Measurements from ENCODE around the gene CXCL17.

CXCL17 gene

GRCh38 chr19:42455621-42456081 is 12.9 kb upstream of the CXCL17 start:
- DNase-seq: no peak
- Histone ChIP-seq H2AFZ (ENCODE audit: low read depth, low read length) (no peak overlapping the region), H3K4me2 (ENCODE audit: insufficient read depth, low read length) (no peak overlapping the region), H4K20me1 (ENCODE audit: insufficient read depth, low read length) (no peaks in the 10 kb centered on the region), H3K27ac (ENCODE audit: low read length) (no peak overlapping the region), H3K4me1 (ENCODE audit: insufficient read depth, low read length) (peaks cover 3% of the 10 kb centered on the region; the same call in 1 of the 2 replicates), H3K79me2 (ENCODE audit: insufficient read depth, low read length) (no peaks in the 10 kb centered on the region), H3K9me3 (ENCODE audit: insufficient read depth, low read length, severe bottlenecking) (no peaks in the 10 kb centered on the region), H3K4me3 (ENCODE audit: low read depth in 1 of 2, low read length in 2 of 2) (no peak overlapping the region), H3K27me3 (ENCODE audit: insufficient read depth, low read length, poor library complexity) (no peaks in the 10 kb centered on the region), H3K36me3 (ENCODE audit: insufficient read depth, low read length) (no peaks in the 10 kb centered on the region), H3K9ac (ENCODE audit: low read depth, low read length) (no peak overlapping the region)
- TF ChIP-seq EZH2 (IDR thresholded peaks at IDR 0.05; ENCODE audit: borderline replicate concordance, low read depth, low read length, severe bottlenecking) (no peak), CTCF (IDR thresholded peaks at IDR 0.05; ENCODE audit: borderline replicate concordance, extremely low read depth, low read length, poor library complexity, severe bottlenecking) (no peak)
- ATAC-seq (ENCODE audit: insufficient read depth, low read depth): no peak

GRCh38 chr19:42455086-42455485 is 12.3 kb upstream of the CXCL17 start:
- Histone ChIP-seq H3K79me2 (ENCODE audit: insufficient read depth, low read length) (no peaks in the 10 kb centered on the region), H3K27ac (ENCODE audit: low read length) (no peak overlapping the region), H3K9me3 (ENCODE audit: insufficient read depth, low read length, severe bottlenecking) (no peaks in the 10 kb centered on the region), H3K9ac (ENCODE audit: low read depth, low read length) (no peak overlapping the region), H3K36me3 (ENCODE audit: insufficient read depth, low read length) (no peaks in the 10 kb centered on the region), H3K4me2 (ENCODE audit: insufficient read depth, low read length) (no peak overlapping the region), H3K4me3 (ENCODE audit: low read depth in 1 of 2, low read length in 2 of 2) (no peak overlapping the region), H2AFZ (ENCODE audit: low read depth, low read length) (no peak overlapping the region), H4K20me1 (ENCODE audit: insufficient read depth, low read length) (no peaks in the 10 kb centered on the region), H3K4me1 (ENCODE audit: insufficient read depth, low read length) (peaks cover 9% of the 10 kb centered on the region), H3K27me3 (ENCODE audit: insufficient read depth, low read length, poor library complexity) (no peaks in the 10 kb centered on the region)
- no peak for TF ChIP-seq CTCF (IDR thresholded peaks at IDR 0.05; ENCODE audit: borderline replicate concordance, extremely low read depth, low read length, poor library complexity, severe bottlenecking)
- TF ChIP-seq EZH2 (IDR thresholded peaks at IDR 0.05; ENCODE audit: borderline replicate concordance, low read depth, low read length, severe bottlenecking): no peak
- DNase-seq (no peak), ATAC-seq (ENCODE audit: insufficient read depth, low read depth) (no peak)

- Histone ChIP-seq H3K4me3 (ENCODE audit: low read depth in 1 of 2, low read length in 2 of 2) (no peak overlapping the region), H4K20me1 (ENCODE audit: insufficient read depth, low read length) (no peaks in the 10 kb centered on the region), H3K4me1 (ENCODE audit: insufficient read depth, low read length) (peaks cover 14% of the 10 kb centered on the region), H3K9me3 (ENCODE audit: insufficient read depth, low read length, severe bottlenecking) (no peaks in the 10 kb centered on the region), H3K27ac (ENCODE audit: low read length) (no peak overlapping the region), H2AFZ (ENCODE audit: low read depth, low read length) (no peak overlapping the region), H3K4me2 (ENCODE audit: insufficient read depth, low read length) (no peak overlapping the region), H3K9ac (ENCODE audit: low read depth, low read length) (no peak overlapping the region), H3K36me3 (ENCODE audit: insufficient read depth, low read length) (no peaks in the 10 kb centered on the region), H3K79me2 (ENCODE audit: insufficient read depth, low read length) (no peaks in the 10 kb centered on the region), H3K27me3 (ENCODE audit: insufficient read depth, low read length, poor library complexity) (no peaks in the 10 kb centered on the region)
- TF ChIP-seq CTCF (IDR thresholded peaks at IDR 0.05; ENCODE audit: borderline replicate concordance, extremely low read depth, low read length, poor library complexity, severe bottlenecking) (no peak), EZH2 (IDR thresholded peaks at IDR 0.05; ENCODE audit: borderline replicate concordance, low read depth, low read length, severe bottlenecking) (no peak)
- no peak for ATAC-seq (ENCODE audit: insufficient read depth, low read depth)
- no peak for DNase-seq
Measured at GRCh38 chr19:42452590-42452989, 9.8 kb upstream of the CXCL17 start.
